A549 (cell line): Measurements from ENCODE around the gene TEC. TPM values are rescaled to one million over a fixed set of nuclear protein-coding genes. Genes with fewer than 3 reads are reported as not detected.

Experiments used
- ATAC-seq, 2 experiments: fragments of 200-7000 bp in 1 of 2; fragments of >200 bp in 1 of 2; cut with Nextera tagmentation in 1 of 2; cut with Tn5 transposase in 1 of 2; 3 replicates each; pipeline versions ENCODE4 v1.8.0 to v1.9.1; 2018 to 2020; ENCODE audit warnings: mild to moderate bottlenecking in 1 of 2, moderate library complexity in 1 of 2
- CTCF ChIA-PET: fragments of 300-600 bp; sonication (Branson Sonifier 250); formaldehyde crosslinking; extraction: SDS; loops from one replicate; lab custom pipeline; 2021; ENCODE audit warnings: antibody characterized with exemption, inconsistent platforms; lab: Yijun Ruan, JAX
- POLR2A ChIA-PET: fragments of 350-600 bp; formaldehyde crosslinking; extraction: SDS; loops from one replicate; lab custom pipeline; 2021; ENCODE audit warnings: antibody characterized with exemption, inconsistent platforms; lab: Yijun Ruan, JAX
- DNase-seq, 2 experiments: peaks; one replicate each; pipeline versions ENCODE4 v3.0.0 to v3.0.0-alpha.2; 2011 to 2016; ENCODE audit warnings: low read depth in 1 of 2, low spot score in 1 of 2
- FAIRE-seq: peaks from 2 replicates; lab custom pipeline; 2011; peaks lifted over from hg19 to GRCh38; lab: Jason Lieb, UNC
- H3K27ac ChIP-seq, 2 experiments: fragments of >200 bp; sonication (Bioruptor Twin); formaldehyde crosslinking; 3 replicates each; pipeline ENCODE4 v1.5.1; 2016 to 2017
- H3K4me1 ChIP-seq: fragments of >200 bp; sonication (Bioruptor Twin); formaldehyde crosslinking; 3 replicates; pipeline ENCODE4 v1.6.1; 2016
- H3K4me2 ChIP-seq: fragments of >200 bp; sonication (Bioruptor Twin); formaldehyde crosslinking; 3 replicates; pipeline ENCODE4 v1.6.1; 2016
- H3K4me3 ChIP-seq: fragments of >200 bp; sonication (Bioruptor Twin); formaldehyde crosslinking; 3 replicates; pipeline ENCODE4 v1.5.1; 2016
- H3K9me3 ChIP-seq: fragments of >200 bp; sonication (Bioruptor Twin); formaldehyde crosslinking; 3 replicates; pipeline ENCODE4 v1.6.1; 2016
- ATOH8 ChIP-seq: fragments of 250-450 bp; sonication (Bioruptor Pico); IDR thresholded peaks from 2 replicates; pipeline ENCODE4 v1.5.0; 2020; ENCODE audit warnings: low read depth, mild to moderate bottlenecking, moderate library complexity
- BCL3 ChIP-seq: fragments of >200 bp; sonication (Bioruptor Twin); formaldehyde crosslinking; IDR thresholded peaks from 3 replicates; pipeline ENCODE4 v1.6.1; 2016
- CBX2 ChIP-seq: fragments of 200-600 bp; sonication (generic); IDR thresholded peaks from 2 replicates; pipeline ENCODE4 v1.6.1; 2016; ENCODE audit warnings: low read depth, mild to moderate bottlenecking, borderline replicate concordance
- CBX8 ChIP-seq: fragments of 200-600 bp; sonication (generic); IDR thresholded peaks from 2 replicates; pipeline ENCODE4 v1.6.1; 2016
- CHD2 ChIP-seq: fragments of 150-350 bp; IDR thresholded peaks from 2 replicates; pipeline ENCODE4 v1.6.1; 2014; ENCODE audit warnings: low read length; ENCODE audit not compliant: partially characterized antibody
- EHF ChIP-seq: fragments of 250-450 bp; sonication (Bioruptor Pico); IDR thresholded peaks from 2 replicates; pipeline ENCODE4 v1.5.0; 2020; ENCODE audit warnings: mild to moderate bottlenecking
- EHMT2 ChIP-seq: fragments of 200-600 bp; sonication (generic); IDR thresholded peaks from 2 replicates; pipeline ENCODE4 v1.6.1; 2016; ENCODE audit warnings: antibody characterized with exemption, low read depth, mild to moderate bottlenecking, moderate library complexity
- ELK1 ChIP-seq: fragments of 150-350 bp; IDR thresholded peaks from 2 replicates; pipeline ENCODE4 v1.6.1; 2014; ENCODE audit warnings: low read depth, mild to moderate bottlenecking, low read length
- EP300 ChIP-seq, 2 experiments: fragments of >200 bp; sonication (Bioruptor Twin); formaldehyde crosslinking; IDR thresholded peaks; 2 replicates in 1 of 2; 3 replicates in 1 of 2; pipeline ENCODE4 v1.6.1; 2016 to 2017
- ESRRA ChIP-seq: fragments of 150-350 bp; IDR thresholded peaks from 2 replicates; pipeline ENCODE4 v1.6.1; 2014; ENCODE audit warnings: mild to moderate bottlenecking, low read length, borderline replicate concordance
- GATA3 ChIP-seq: IDR thresholded peaks from 2 replicates; pipeline ENCODE4 v1.6.1; 2012; ENCODE audit warnings: borderline replicate concordance
- HES2 ChIP-seq: fragments of >200 bp; sonication (Bioruptor Twin); formaldehyde crosslinking; IDR thresholded peaks from 2 replicates; pipeline ENCODE4 v1.6.1; 2016
- HEYL ChIP-seq: fragments of 250-450 bp; sonication (Bioruptor Pico); IDR thresholded peaks from 2 replicates; pipeline ENCODE4 v1.8.0; 2021; ENCODE audit warnings: mild to moderate bottlenecking, moderate library complexity
- HOXB13 ChIP-seq: fragments of 250-450 bp; sonication (Bioruptor Pico); IDR thresholded peaks from 2 replicates; pipeline ENCODE4 v1.5.0; 2020; ENCODE audit warnings: low read depth, mild to moderate bottlenecking, moderate library complexity
- HOXB5 ChIP-seq: fragments of 250-450 bp; sonication (Bioruptor Pico); IDR thresholded peaks from 2 replicates; pipeline ENCODE4 v1.5.0; 2020; ENCODE audit warnings: mild to moderate bottlenecking, moderate library complexity
- KDM1A ChIP-seq: fragments of 200-600 bp; sonication (generic); IDR thresholded peaks from 2 replicates; pipeline ENCODE4 v1.6.1; 2016; ENCODE audit warnings: low read depth, mild to moderate bottlenecking
- MAX ChIP-seq: IDR thresholded peaks from 2 replicates; pipeline ENCODE4 v1.6.1; 2012
- MAZ ChIP-seq: fragments of 150-350 bp; IDR thresholded peaks from 2 replicates; pipeline ENCODE4 v1.6.1; 2014; ENCODE audit warnings: antibody characterized with exemption, low read depth, low read length, borderline replicate concordance
- MYC ChIP-seq: IDR thresholded peaks from 2 replicates; pipeline ENCODE4 v1.6.1; 2012; ENCODE audit warnings: mild to moderate bottlenecking, inconsistent platforms, low read length, improper control_type of control experiment, borderline replicate concordance
- NFE2L2 ChIP-seq: fragments of 150-350 bp; conservative IDR thresholded peaks from 2 replicates; pipeline ENCODE4 v1.6.1; 2014; ENCODE audit warnings: low read length
- NR3C1 ChIP-seq: fragments of >200 bp; sonication (Bioruptor Twin); formaldehyde crosslinking; IDR thresholded peaks from 3 replicates; pipeline ENCODE4 v1.6.1; 2017
- PBX3 ChIP-seq: IDR thresholded peaks from 2 replicates; pipeline ENCODE4 v1.6.1; 2012
- RAD21 ChIP-seq, 2 experiments: fragments of >200 bp in 1 of 2; sonication (Bioruptor Twin) in 1 of 2; formaldehyde crosslinking in 1 of 2; IDR thresholded peaks in 1 of 2; conservative IDR thresholded peaks in 1 of 2; 2 replicates in 1 of 2; 3 replicates in 1 of 2; pipeline ENCODE4 v1.6.1; 2012 to 2018; ENCODE audit warnings: inconsistent platforms in 1 of 2
- RARB ChIP-seq: fragments of 250-450 bp; sonication (Bioruptor Pico); IDR thresholded peaks from 2 replicates; pipeline ENCODE4 v1.8.0; 2021; ENCODE audit warnings: mild to moderate bottlenecking, moderate library complexity
- REST ChIP-seq: fragments of 200-600 bp; sonication (generic); IDR thresholded peaks from 2 replicates; pipeline ENCODE4 v1.6.1; 2016; ENCODE audit warnings: antibody characterized with exemption, mild to moderate bottlenecking, moderate library complexity
- SREBF2 ChIP-seq: fragments of 450-650 bp; IDR thresholded peaks from 2 replicates; pipeline ENCODE4 v1.6.1; 2014; ENCODE audit warnings: mild to moderate bottlenecking, moderate library complexity
- TFCP2L1 ChIP-seq: fragments of 250-450 bp; sonication (Bioruptor Pico); IDR thresholded peaks from 2 replicates; pipeline ENCODE4 v1.5.0; 2021; ENCODE audit warnings: mild to moderate bottlenecking
- USF2 ChIP-seq: fragments of 450-650 bp; IDR thresholded peaks from 2 replicates; pipeline ENCODE4 v1.6.1; 2014; ENCODE audit warnings: antibody characterized with exemption
- ZNF302 ChIP-seq: fragments of 250-450 bp; sonication (Bioruptor Pico); IDR thresholded peaks from 2 replicates; pipeline ENCODE4 v1.9.0; 2021; ENCODE audit warnings: inconsistent platforms, mild to moderate bottlenecking, moderate library complexity
- ZSCAN20 ChIP-seq: fragments of 250-450 bp; sonication (Bioruptor Pico); IDR thresholded peaks from 2 replicates; pipeline ENCODE4 v1.8.0; 2022; ENCODE audit warnings: mild to moderate bottlenecking, moderate library complexity
- WGBS: methylation state at CpG from one replicate; pipeline ENCODE4 v1.1.6; 2017; ENCODE audit errors: missing lambda C conversion rate; 5-methylcytosine and 5-hydroxymethylcytosine counted together
- polyA plus RNA-seq, 4 experiments: library from polyadenylated mRNA; depleted of rRNA in 3 of 4; stranded (reverse); fragments of >200 nt; fragmentation: RNase III in 1 of 4; extraction: RNeasy Plus Mini Kit Qiagen cat#74134 plus additional on column Dnase treatment in 1 of 4; gene quantifications; 2 replicates in 3 of 4; 3 replicates in 1 of 4; pipeline ENCODE4 v1.2.3, GENCODE V29; 2011 to 2017

Gene TEC
- polyA plus RNA-seq, 2 of the 4 experiments (the other 2 are of a cell fraction), result 1.2 to 1.6 TPM

- POLR2A ChIA-PET, result no interaction called here
- no peak for DNase-seq
- TF ChIP-seq CBX2 (no peak), RARB (no peak), ELK1 (no peak), HOXB13 (no peak), MYC (no peak), GATA3 (no peak), KDM1A (no peak), EP300 (IDR thresholded peaks at IDR 0.05) (no peak), EHF (CRISPR knock-in tag) (no peak), MAZ (no peak), REST (no peak), PBX3 (no peak), EHMT2 (no peak), ZSCAN20 (CRISPR knock-in tag) (no peak), NR3C1 (no peak), NFE2L2 (no peak), ZNF302 (CRISPR knock-in tag) (no peak), CBX8 (no peak), MAX (no peak), CHD2 (no peak)
- TF ChIP-seq, all 56 proteins: peak for 0
- CTCF ChIA-PET, result interaction anchor here (1.1 to 1.6 kb wide), 2 partner anchors 8 to 14 kb away, joined by 4 to 6 read pairs; no protein-coding TSS in a partner anchor
- Histone ChIP-seq H3K4me1 (peaks cover 4% of the 10 kb centered on the region; the same call in 1 of the 3 replicates), H3K4me3 (no peak overlapping the region), H3K27ac (no peak overlapping the region), H3K9me3 (no peaks in the 10 kb centered on the region), H3K4me2 (no peak overlapping the region)
- 31% methylated on average over 2 of the region's 2 CpGs for WGBS
- ATAC-seq (no peak), FAIRE-seq (no peak)
These were observed 174.2 kb downstream of the TEC start for GRCh38 chr4:48095441-48095840.

- Histone ChIP-seq H3K4me2 (peak overlapping the region; percentile 30; the same call in 2 of the 3 replicates), H3K27ac (no peak overlapping the region), H3K9me3 (no peaks in the 10 kb centered on the region), H3K4me3 (no peak overlapping the region), H3K4me1 (peaks cover 4% of the 10 kb centered on the region; the same call in 1 of the 3 replicates)
- no peak for FAIRE-seq
- ChIA-PET CTCF (no interaction called here), POLR2A (no interaction called here)
- 13% methylated on average over 3 of the region's 3 CpGs for WGBS
- peak; percentile 14 to 19 for DNase-seq
- peak in 1 of 2 experiments; percentile 58; a peak in 3 of 6 replicates for ATAC-seq
- TF ChIP-seq CBX8 (no peak), USF2 (no peak), RAD21 (conservative IDR thresholded peaks at IDR 0.05 in 1 of 2, IDR thresholded peaks at IDR 0.05 in 1 of 2) (no peak), SREBF2 (no peak), HEYL (no peak), EHF (CRISPR knock-in tag) (no peak), ESRRA (no peak), MAZ (no peak), TFCP2L1 (CRISPR knock-in tag) (no peak), BCL3 (no peak), ATOH8 (CRISPR knock-in tag) (no peak), ZSCAN20 (CRISPR knock-in tag) (no peak), HES2 (no peak), HOXB5 (no peak)
These were observed 175.6 kb downstream of the TEC start for GRCh38 chr4:48093991-48094416.
